ENCODE measurements around the gene U2SURP.

Gene U2SURP

DNA sequence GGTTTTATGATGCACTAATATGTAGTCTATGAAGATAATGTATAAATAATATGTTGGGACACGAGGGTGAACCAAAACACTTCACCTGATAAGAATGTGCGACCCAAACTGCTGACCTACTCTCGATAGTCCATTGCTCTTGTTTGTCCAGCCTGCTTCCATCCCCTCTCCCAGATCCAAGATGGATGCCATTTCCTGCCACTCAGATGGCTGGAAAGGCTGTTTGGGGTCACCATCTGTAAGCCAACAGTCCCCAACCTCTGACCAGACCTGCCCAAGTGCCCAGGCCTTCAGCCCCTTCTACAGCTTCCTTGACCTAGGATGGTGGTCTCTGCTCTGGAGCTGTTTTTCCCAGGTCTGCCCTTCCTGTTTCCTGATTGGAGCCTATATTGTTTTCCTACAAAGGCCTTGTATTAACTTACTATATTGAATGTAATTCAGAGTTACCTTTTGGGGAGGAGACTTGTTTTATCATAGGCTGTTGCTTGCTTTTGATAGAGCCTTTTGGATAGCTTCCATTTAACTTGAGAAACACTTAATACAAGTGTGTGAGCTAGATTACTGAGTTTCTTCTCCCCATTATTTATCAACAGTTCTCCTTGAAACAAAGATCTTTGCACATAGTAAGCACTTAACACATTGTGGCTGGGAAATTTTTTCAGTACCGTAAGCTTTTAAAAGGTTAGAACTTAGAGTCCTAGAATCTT lies 32.9 kb upstream of the U2SURP start:
- Mint-ChIP-seq H3K4me1 (ENCODE audit: low read depth) (peaks cover 5% of the 10 kb centered on the region), H3K9me3 (no peaks in the 10 kb centered on the region), H3K4me3 (no peak overlapping the region), H3K27me3 (peaks cover 56% of the 10 kb centered on the region), H3K36me3 (ENCODE audit: low read depth) (no peaks in the 10 kb centered on the region), H3K27ac (no peak overlapping the region)
- DNase-seq: no peak

DNA sequence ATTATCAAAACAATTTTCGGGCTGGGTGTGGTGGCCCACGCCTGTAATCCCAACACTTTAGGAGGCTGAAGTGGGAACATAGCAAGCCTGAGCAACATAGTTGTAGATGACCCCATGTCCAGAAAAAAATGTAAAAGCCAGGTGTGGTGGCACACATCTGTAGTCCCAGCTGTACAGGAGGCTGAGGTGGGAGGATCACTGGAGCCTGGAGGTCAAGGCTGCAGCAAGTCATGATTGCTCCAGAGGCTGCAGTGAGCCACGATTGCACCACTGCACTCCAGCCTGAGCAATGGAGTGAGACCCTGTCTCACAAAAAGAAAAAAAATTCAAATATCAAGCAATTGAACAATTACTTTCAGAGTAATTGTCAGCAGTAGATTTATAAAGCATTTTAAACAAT lies 29.9 kb upstream of the U2SURP start:
- H3K36me3 Mint-ChIP-seq (ENCODE audit: low read depth): no peaks in the 10 kb centered on the region
- peaks cover 46% of the 10 kb centered on the region for H3K27me3 Mint-ChIP-seq
- H3K4me3 Mint-ChIP-seq: no peak overlapping the region
- no peaks in the 10 kb centered on the region for H3K9me3 Mint-ChIP-seq
- no peaks in the 10 kb centered on the region for H3K4me1 Mint-ChIP-seq (ENCODE audit: low read depth)
- H3K27ac Mint-ChIP-seq: no peak overlapping the region
- no peak for DNase-seq

DNA sequence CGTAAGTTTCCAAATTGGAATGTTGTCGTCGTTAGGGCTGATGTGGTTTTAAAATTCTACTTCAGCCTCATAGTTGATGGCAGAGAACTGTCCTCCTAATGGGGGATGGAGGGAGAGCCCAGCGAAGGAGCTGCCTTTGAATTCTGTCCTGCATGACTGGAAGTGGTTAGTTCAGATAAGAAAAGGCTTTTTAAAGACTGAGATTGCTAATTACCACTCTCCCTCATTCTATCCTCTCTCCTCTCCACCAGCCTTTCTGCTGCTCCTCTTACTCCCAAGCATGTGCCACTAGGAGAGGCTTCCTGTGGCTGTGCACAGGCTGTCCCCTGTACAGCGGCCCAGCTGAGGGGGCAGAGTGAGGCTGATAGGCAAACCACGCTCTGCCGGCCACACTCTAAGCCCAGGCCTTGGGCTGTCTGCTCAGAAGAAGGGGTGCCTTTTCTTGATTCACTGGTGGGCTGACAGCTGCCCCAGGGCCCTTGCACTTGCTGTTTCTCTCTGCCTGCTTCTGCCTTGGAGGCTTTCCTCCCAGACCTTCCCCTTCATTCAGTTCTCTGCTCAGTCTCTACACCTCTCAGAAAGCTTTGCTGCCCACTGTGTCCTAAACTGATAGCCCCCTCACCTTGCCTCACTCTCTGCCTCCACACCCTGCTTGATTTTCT lies 29.1 kb upstream of the U2SURP start:
- Mint-ChIP-seq H3K27me3 (peaks cover 48% of the 10 kb centered on the region), H3K4me1 (ENCODE audit: low read depth) (no peaks in the 10 kb centered on the region), H3K27ac (no peak overlapping the region), H3K36me3 (ENCODE audit: low read depth) (no peaks in the 10 kb centered on the region), H3K9me3 (no peaks in the 10 kb centered on the region), H3K4me3 (no peak overlapping the region)
- no peak for DNase-seq

DNA sequence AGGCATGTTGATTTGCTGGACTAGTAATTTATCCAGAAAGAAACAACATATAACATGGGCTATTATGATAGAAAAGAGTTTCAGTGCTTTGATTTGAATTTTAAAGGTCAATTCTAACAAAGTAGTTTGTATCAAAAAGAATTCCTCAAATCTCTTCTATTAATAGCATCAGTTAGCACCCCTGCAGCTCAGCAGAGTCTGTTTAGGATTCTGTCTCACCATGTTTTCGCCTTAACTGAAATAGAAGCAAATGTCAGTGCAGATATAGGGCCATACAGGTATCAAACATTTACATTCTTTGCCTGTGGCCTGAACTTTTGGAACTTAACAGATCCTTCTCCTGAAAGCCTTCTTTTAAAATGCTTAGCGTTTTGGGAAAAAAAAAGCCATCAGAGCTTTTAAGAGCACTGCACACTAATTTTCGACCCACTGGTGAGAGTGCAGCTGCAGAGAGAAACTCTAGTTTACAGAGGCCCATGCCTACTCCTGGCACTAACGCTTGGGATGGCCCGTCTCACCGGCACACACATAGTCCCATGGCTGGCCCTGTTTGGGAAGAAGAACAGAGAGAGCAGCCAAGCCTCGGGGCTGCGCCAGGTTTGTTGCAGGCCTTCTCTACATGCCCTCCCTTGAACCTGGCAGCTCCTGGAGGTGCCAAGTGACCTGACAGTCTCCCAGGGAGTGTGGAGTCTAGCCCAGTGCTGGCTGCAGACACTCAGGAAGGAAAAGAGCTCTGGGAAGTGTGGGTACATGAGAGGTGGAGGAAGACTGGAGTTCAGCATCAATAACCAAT lies 28.0 kb upstream of the U2SURP start:
- Mint-ChIP-seq H3K4me1 (ENCODE audit: low read depth) (no peaks in the 10 kb centered on the region), H3K36me3 (ENCODE audit: low read depth) (no peaks in the 10 kb centered on the region), H3K9me3 (no peaks in the 10 kb centered on the region), H3K27me3 (peaks cover 44% of the 10 kb centered on the region), H3K4me3 (no peak overlapping the region), H3K27ac (no peak overlapping the region)
- no peak for DNase-seq

DNA sequence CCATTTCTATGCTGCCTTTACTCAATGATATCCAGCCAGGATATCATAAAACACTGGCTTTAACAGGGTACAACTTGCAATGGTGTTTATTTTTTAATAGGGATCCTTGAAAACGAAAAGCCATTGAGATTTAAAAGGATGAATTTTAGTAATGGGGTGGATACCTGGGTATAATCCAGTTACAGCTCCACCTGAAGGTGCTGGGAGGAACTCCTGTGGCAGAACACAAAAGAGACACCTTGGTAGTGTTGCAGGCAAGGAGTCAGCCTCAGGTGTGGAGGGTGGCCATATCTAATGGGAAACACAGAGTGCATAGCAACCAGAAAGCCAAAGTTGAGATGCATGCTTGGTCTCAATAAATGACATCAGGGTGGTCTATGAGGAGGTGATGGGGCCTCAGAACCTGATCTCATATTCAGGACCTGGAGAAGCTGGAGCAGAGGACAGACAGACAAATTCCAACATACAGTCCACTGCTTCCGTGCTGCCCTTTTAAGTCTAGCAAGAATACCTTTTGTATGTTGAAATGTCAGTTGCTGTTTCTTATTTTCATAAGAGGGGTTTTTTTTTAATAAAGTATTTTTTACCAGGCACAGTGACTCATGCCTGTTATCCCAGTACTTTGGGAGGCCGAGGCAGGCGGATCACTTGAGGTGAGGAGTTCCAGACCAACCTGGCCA lies 25.9 kb upstream of the U2SURP start:
- H3K27me3 Mint-ChIP-seq: peaks cover 45% of the 10 kb centered on the region
- no peaks in the 10 kb centered on the region for H3K9me3 Mint-ChIP-seq
- no peaks in the 10 kb centered on the region for H3K36me3 Mint-ChIP-seq (ENCODE audit: low read depth)
- H3K27ac Mint-ChIP-seq: no peak overlapping the region
- no peak overlapping the region for H3K4me3 Mint-ChIP-seq
- no peak for DNase-seq
- H3K4me1 Mint-ChIP-seq (ENCODE audit: low read depth): no peaks in the 10 kb centered on the region

DNA sequence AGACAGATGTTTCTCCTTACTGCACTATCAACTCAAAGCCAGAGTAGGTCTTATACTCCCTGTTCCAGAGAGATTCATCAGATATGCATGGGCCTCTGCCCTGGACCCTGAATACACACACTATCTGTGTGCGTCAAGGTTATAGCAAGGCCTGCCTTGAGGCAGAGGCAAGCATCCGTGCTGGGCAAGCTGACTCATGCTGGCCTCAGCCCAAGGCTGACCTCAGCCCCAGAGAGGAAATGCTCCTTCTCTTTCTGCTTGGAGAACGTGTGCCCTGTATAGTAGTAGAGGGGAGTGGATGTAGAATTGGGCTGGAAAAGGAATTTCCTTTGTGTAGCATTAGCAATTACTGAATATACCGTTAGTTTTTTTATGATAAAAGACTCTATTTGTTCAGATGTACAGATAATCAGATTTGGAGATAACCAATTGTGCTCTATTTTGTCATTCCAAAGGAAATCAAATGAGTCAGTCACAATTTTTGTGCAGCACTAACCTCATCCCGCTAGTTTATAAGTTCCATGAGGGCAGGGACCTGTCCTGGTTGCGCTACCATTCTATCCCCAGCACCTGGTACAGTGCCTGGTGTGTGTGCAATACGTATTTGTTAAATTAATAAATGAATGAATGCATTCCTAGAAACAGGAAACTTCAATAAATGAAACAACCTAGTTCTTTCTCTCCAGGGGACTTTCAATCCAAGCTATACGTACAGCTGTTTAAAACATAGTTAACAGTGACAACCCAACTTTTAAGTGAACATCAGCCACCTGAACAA lies 24.6 kb upstream of the U2SURP start:
- no peak overlapping the region for H3K27ac Mint-ChIP-seq
- H3K4me3 Mint-ChIP-seq: no peak overlapping the region
- H3K36me3 Mint-ChIP-seq (ENCODE audit: low read depth): no peaks in the 10 kb centered on the region
- DNase-seq: no peak
- no peaks in the 10 kb centered on the region for H3K9me3 Mint-ChIP-seq
- peaks cover 33% of the 10 kb centered on the region for H3K27me3 Mint-ChIP-seq
- H3K4me1 Mint-ChIP-seq (ENCODE audit: low read depth): no peaks in the 10 kb centered on the region

DNA sequence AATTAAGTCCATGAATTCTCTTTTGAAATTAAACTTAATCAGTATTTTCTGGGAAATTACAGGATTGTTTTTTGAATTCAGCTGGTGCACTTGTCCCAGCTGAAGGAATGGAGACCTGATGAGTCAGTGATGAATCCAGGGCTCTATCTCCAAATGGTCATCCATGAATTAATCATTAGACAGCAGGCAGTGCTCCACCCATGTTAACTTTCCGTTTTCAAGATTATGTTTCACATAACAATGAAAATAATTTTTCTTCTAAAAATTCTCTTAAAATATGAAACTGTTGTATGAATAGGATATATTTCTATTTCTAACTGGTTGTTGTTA lies 24.0 kb upstream of the U2SURP start:
- Mint-ChIP-seq H3K9me3 (no peaks in the 10 kb centered on the region), H3K4me1 (ENCODE audit: low read depth) (no peaks in the 10 kb centered on the region), H3K4me3 (no peak overlapping the region), H3K36me3 (ENCODE audit: low read depth) (no peaks in the 10 kb centered on the region), H3K27ac (no peak overlapping the region), H3K27me3 (peaks cover 28% of the 10 kb centered on the region)
- DNase-seq: no peak

DNA sequence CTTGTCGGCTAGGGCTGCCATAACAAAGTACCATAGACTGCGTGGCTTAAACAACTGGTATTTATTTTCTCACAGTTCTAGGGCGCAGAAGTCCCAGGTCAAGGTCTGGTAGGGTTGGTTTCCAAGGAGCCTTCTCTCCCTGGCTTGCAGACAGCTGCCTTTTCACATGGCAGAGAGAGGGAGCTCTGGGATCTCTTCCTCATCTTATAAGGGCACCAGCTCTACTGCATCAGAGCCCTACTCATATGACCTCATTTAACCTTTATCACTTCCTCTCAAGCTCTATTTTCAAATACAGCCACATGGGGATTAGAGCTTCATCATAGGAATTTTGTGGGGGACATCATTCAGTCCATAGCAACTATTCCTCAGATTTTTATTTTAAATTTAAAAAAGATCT lies 20.3 kb upstream of the U2SURP start:
- no peak for DNase-seq
- H3K4me1 Mint-ChIP-seq (ENCODE audit: low read depth): no peaks in the 10 kb centered on the region
- H3K27ac Mint-ChIP-seq: no peak overlapping the region
- no peak overlapping the region for H3K4me3 Mint-ChIP-seq
- H3K36me3 Mint-ChIP-seq (ENCODE audit: low read depth): no peaks in the 10 kb centered on the region
- H3K27me3 Mint-ChIP-seq: peaks cover 11% of the 10 kb centered on the region
- no peaks in the 10 kb centered on the region for H3K9me3 Mint-ChIP-seq

DNA sequence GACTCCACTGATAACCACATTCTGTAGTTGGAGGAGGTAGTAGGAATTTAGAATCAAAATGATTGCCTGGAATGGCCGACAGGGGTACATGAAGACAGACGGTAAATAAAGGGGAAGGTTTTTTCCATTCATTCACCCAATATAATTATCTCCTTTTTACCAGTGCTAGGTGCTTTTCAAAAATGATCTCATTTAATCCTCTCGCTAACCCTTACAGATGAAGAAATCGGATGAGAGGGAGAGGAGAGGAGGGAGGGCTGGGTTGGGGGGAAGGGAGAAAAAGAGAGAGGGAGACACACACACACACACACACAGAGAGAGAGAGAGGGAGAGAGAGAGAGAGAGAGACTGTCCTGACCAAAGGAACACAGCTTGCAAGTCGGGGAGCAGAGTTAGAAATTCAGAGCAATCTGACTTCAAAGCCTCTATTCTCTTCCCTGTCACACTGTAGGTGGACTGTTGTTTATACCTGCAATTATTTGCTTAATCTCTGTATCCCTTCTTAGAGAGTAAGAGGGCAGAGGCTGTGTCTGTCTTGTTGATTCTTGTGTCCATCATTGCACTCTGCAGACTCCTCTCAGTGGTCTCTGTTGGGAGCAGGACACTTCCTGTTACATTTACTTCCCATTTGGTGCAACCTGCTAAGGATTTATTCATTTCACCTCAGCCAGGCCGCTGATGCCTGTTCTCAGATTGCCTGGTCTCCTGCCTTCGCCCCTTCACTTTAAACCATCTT lies 19.2 kb upstream of the U2SURP start:
- Mint-ChIP-seq H3K36me3 (ENCODE audit: low read depth) (no peaks in the 10 kb centered on the region), H3K4me1 (ENCODE audit: low read depth) (no peaks in the 10 kb centered on the region), H3K27ac (no peak overlapping the region), H3K4me3 (no peak overlapping the region), H3K9me3 (no peaks in the 10 kb centered on the region), H3K27me3 (peaks cover 6% of the 10 kb centered on the region)
- DNase-seq: no peak

DNA sequence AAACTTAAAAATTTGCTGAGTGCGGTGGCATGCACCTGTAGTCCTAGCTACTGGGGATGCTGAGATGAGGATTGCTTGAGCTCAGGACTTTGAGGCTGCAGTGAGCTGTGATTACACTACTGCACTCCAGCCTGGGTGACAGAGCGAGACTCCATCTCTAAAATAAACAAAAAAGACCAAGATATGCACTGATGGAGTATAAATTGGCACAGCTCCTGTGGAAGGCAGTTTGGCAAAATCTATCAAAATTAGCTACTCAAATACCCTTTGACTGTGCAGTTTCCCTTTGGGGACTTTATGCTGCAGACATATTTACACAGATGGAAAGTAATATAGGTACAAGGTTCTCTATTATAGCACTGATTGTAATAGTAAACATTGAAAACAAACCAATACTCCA lies 18.1 kb upstream of the U2SURP start:
- H3K27ac Mint-ChIP-seq: no peak overlapping the region
- no peaks in the 10 kb centered on the region for H3K36me3 Mint-ChIP-seq (ENCODE audit: low read depth)
- H3K27me3 Mint-ChIP-seq: peaks cover 6% of the 10 kb centered on the region
- H3K4me1 Mint-ChIP-seq (ENCODE audit: low read depth): no peaks in the 10 kb centered on the region
- no peak for DNase-seq
- no peaks in the 10 kb centered on the region for H3K9me3 Mint-ChIP-seq
- no peak overlapping the region for H3K4me3 Mint-ChIP-seq

DNA sequence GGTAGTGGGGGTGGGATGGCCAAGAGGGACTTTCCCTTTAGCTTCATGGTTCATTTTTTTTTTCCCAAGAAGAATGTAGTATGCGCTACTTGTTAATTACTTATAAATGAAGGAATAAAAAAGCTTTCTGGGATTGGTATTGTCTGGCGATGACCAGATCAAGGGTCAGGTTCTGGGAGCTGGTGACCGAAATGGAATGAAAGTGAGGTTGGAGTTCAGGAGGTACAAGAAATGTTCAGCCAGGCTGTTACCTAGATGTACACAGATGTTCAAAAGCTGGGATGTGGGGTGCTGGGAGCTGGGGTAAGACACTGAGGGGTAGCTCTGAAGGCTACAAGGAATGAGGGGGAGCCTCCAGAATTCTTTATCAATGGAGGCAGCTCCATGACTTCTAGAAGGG lies 17.1 kb upstream of the U2SURP start:
- Mint-ChIP-seq H3K4me3 (no peak overlapping the region), H3K9me3 (no peaks in the 10 kb centered on the region), H3K27ac (no peak overlapping the region), H3K27me3 (peaks cover 5% of the 10 kb centered on the region), H3K4me1 (ENCODE audit: low read depth) (no peaks in the 10 kb centered on the region), H3K36me3 (ENCODE audit: low read depth) (no peaks in the 10 kb centered on the region)
- no peak for DNase-seq

DNA sequence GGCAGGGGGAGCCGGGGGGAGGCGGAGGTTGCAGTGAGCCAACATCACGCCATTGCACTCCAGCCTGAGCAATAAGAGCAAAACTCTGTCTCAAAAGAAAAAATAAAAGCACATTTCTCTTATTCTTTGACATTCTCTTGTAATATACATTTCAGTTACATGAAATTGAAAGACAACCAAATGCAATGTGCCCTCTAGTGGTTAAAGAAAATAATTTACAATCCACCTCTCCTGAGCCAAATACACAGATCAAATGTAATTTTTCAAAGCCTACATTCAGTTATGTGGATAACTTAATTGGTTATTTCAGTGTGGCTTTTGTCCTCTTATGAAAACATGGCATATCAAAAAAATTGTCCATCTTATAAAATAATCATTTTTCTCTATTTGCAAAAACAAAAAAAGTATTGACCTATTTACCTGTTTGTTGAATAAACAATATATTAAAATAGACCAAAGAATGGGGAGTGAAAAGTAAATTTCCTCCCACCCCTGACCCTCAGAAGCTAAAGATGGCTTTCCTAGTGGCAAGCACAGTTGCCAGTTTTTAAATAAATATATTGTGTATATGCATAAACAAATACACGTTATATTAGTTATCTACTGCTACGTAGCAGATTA lies 14.2 kb upstream of the U2SURP start:
- no peak for DNase-seq
- Mint-ChIP-seq H3K27me3 (peaks cover 4% of the 10 kb centered on the region), H3K36me3 (ENCODE audit: low read depth) (no peaks in the 10 kb centered on the region), H3K4me1 (ENCODE audit: low read depth) (peaks cover 3% of the 10 kb centered on the region), H3K4me3 (no peak overlapping the region), H3K27ac (no peak overlapping the region), H3K9me3 (no peaks in the 10 kb centered on the region)

DNA sequence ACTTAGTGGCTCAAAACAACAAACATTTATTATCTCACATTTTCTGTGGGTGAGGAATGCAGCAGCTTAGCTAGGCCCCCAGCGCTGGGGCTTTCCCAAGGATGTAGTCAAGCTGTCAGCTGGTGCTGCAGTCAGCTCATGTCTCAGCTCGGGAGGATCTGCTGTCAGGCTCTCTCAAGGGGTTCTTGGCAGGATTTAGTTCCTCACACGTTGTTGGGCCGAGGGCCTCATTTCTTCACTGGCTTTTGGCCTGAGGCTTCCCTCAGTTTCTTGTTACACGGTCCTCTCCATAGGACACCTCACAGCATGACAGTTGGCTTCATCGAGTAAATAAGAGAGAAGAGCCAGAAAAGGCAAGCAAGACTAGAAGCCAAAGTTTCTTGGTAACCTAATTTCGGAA lies 13.7 kb upstream of the U2SURP start:
- Mint-ChIP-seq H3K4me3 (no peak overlapping the region), H3K9me3 (no peaks in the 10 kb centered on the region), H3K27me3 (peaks cover 4% of the 10 kb centered on the region), H3K4me1 (ENCODE audit: low read depth) (peaks cover 3% of the 10 kb centered on the region), H3K36me3 (ENCODE audit: low read depth) (no peaks in the 10 kb centered on the region), H3K27ac (no peak overlapping the region)
- DNase-seq: no peak
